K562 (cell line): ENCODE measurements around the gene SELENOW. TPM values are rescaled to one million over a fixed set of nuclear protein-coding genes. Genes with fewer than 3 reads are reported as not detected.

Source experiments
- ASH1L ChIP-seq: fragments of 450-650 bp; IDR thresholded peaks from 2 replicates; pipeline ENCODE4 v1.6.1; 2018; ENCODE audit warnings: borderline replicate concordance, mild to moderate bottlenecking, low read depth; ENCODE audit not compliant: partially characterized antibody
- CC2D1A ChIP-seq: fragments of 450-650 bp; IDR thresholded peaks from 2 replicates; pipeline ENCODE4 v1.6.1; 2017; ENCODE audit warnings: mild to moderate bottlenecking
- ELF4 ChIP-seq: fragments of 450-650 bp; formaldehyde crosslinking; IDR thresholded peaks from 2 replicates; pipeline ENCODE4 v1.4.0; 2022; ENCODE audit warnings: missing genetic modification characterization
- HNRNPLL ChIP-seq: fragments of 200-400 bp; formaldehyde crosslinking; IDR thresholded peaks from 2 replicates; pipeline ENCODE4 v1.6.1; 2017; ENCODE audit warnings: low read length, low read depth, mild to moderate bottlenecking; ENCODE audit not compliant: poor library complexity, severe bottlenecking
- ILF3 ChIP-seq: fragments of 450-650 bp; IDR thresholded peaks from 2 replicates; pipeline ENCODE4 v1.6.1; 2018; ENCODE audit warnings: antibody characterized with exemption, mild to moderate bottlenecking, moderate library complexity, borderline replicate concordance
- KLF13 ChIP-seq: fragments of 450-650 bp; IDR thresholded peaks from 2 replicates; pipeline ENCODE4 v1.6.1; 2016; ENCODE audit warnings: missing genetic modification characterization, low read depth, mild to moderate bottlenecking, missing compliant biosample characterization, moderate library complexity, borderline replicate concordance
- MEIS2 ChIP-seq: fragments of 450-650 bp; IDR thresholded peaks from 2 replicates; pipeline ENCODE4 v1.6.1; 2014; ENCODE audit warnings: mild to moderate bottlenecking; ENCODE audit not compliant: partially characterized antibody
- RBM17 ChIP-seq: fragments of 200-400 bp; formaldehyde crosslinking; IDR thresholded peaks from 2 replicates; pipeline ENCODE4 v1.6.1; 2017; ENCODE audit warnings: low read depth, mild to moderate bottlenecking, low read length, borderline replicate concordance
- SREBF1 ChIP-seq: fragments of 150-350 bp; IDR thresholded peaks from 2 replicates; pipeline ENCODE4 v1.6.1; 2014; ENCODE audit warnings: antibody characterized with exemption, low read depth, low read length, borderline replicate concordance
- THAP7 ChIP-seq: fragments of 250-450 bp; sonication (Bioruptor Pico); IDR thresholded peaks from 2 replicates; pipeline ENCODE4 v1.5.0; 2021
- ZNF140 ChIP-seq: fragments of 250-450 bp; sonication (Bioruptor Pico); IDR thresholded peaks from 2 replicates; pipeline ENCODE4 v1.8.0; 2021; ENCODE audit warnings: moderate library complexity, mild to moderate bottlenecking, inconsistent platforms
- polyA plus RNA-seq, 8 experiments: library from polyadenylated mRNA; depleted of rRNA in 4 of 8; stranded (reverse) in 5 of 8; unstranded in 3 of 8; fragments of >200 nt; fragmentation: Nextera tagmentation in 2 of 8; fragmentation: Illumina TruSeq in 1 of 8; extraction: Ambion mirVana in 2 of 8; extraction: Trizol in 1 of 8; gene quantifications; 2 replicates each; pipeline versions ENCODE4 v1.2.1 to v1.2.3, GENCODE V29; 2011 to 2014; ENCODE audit warnings: inconsistent platforms in 1 of 8, missing spikeins in 1 of 8
- total RNA-seq, 7 experiments: library from RNA; depleted of rRNA in 6 of 7; stranded (reverse); fragments of >200 nt in 6 of 7; fragmentation: Illumina TruSeq in 2 of 7; extraction: Trizol in 2 of 7; gene quantifications; 2 replicates each; pipeline versions ENCODE4 v1.2.1 to v1.2.3, GENCODE V29; 2011 to 2021; ENCODE audit warnings: low replicate concordance in 1 of 7
- TF ChIP-seq, protein P1 (sequence below): fragments of 450-650 bp; IDR thresholded peaks from 2 replicates; pipeline ENCODE4 v1.6.1; 2018; ENCODE audit not compliant: partially characterized antibody
- TF ChIP-seq, protein P2 (sequence below): fragments of 450-650 bp; conservative IDR thresholded peaks from 2 replicates; pipeline ENCODE4 v1.6.1; 2016; ENCODE audit warnings: missing genetic modification characterization, low read depth, mild to moderate bottlenecking, missing compliant biosample characterization, moderate library complexity
- TF ChIP-seq, protein P3 (sequence below): fragments of 450-650 bp; IDR thresholded peaks from 2 replicates; pipeline ENCODE4 v1.6.1; 2014; ENCODE audit warnings: low read depth, mild to moderate bottlenecking, moderate library complexity, borderline replicate concordance
- TF ChIP-seq, protein P4 (sequence below): fragments of 250-450 bp; sonication (Bioruptor Pico); IDR thresholded peaks from 2 replicates; pipeline ENCODE4 v1.8.0; 2021; ENCODE audit warnings: moderate library complexity, mild to moderate bottlenecking, inconsistent platforms

SELENOW gene
- total and polyA plus RNA-seq, 9 of the 15 experiments (the other 6 are each of a cell fraction or from before 2014, with no cell fraction given) = 91.9 to 279 (median 156) TPM

GRCh38 chr19:47778049-47778953 is at the start of gene SELENOW (continued):
- TF ChIP-seq KLF13 (tag) (peak; percentile 99), THAP7 (no peak), ASH1L (peak; percentile 86), SREBF1 (peak; percentile 77), ELF4 (CRISPR knock-in tag) (peak; percentile 45), CC2D1A (no peak; the same call in 1 of the 2 replicates), HNRNPLL (peak; percentile 64), MEIS2 (peak; percentile 96), ZNF140 (CRISPR knock-in tag) (no peak), RBM17 (no peak), ILF3 (no peak)
- TF ChIP-seq, protein P1, sequence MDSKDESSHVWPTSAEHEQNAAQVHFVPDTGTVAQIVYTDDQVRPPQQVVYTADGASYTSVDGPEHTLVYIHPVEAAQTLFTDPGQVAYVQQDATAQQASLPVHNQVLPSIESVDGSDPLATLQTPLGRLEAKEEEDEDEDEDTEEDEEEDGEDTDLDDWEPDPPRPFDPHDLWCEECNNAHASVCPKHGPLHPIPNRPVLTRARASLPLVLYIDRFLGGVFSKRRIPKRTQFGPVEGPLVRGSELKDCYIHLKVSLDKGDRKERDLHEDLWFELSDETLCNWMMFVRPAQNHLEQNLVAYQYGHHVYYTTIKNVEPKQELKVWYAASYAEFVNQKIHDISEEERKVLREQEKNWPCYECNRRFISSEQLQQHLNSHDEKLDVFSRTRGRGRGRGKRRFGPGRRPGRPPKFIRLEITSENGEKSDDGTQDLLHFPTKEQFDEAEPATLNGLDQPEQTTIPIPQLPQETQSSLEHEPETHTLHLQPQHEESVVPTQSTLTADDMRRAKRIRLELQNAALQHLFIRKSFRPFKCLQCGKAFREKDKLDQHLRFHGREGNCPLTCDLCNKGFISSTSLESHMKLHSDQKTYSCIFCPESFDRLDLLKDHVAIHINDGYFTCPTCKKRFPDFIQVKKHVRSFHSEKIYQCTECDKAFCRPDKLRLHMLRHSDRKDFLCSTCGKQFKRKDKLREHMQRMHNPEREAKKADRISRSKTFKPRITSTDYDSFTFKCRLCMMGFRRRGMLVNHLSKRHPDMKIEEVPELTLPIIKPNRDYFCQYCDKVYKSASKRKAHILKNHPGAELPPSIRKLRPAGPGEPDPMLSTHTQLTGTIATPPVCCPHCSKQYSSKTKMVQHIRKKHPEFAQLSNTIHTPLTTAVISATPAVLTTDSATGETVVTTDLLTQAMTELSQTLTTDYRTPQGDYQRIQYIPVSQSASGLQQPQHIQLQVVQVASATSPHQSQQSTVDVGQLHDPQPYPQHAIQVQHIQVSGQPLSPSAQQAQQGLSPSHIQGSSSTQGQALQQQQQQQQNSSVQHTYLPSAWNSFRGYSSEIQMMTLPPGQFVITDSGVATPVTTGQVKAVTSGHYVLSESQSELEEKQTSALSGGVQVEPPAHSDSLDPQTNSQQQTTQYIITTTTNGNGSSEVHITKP = peak; percentile 100
- TF ChIP-seq, protein P2, sequence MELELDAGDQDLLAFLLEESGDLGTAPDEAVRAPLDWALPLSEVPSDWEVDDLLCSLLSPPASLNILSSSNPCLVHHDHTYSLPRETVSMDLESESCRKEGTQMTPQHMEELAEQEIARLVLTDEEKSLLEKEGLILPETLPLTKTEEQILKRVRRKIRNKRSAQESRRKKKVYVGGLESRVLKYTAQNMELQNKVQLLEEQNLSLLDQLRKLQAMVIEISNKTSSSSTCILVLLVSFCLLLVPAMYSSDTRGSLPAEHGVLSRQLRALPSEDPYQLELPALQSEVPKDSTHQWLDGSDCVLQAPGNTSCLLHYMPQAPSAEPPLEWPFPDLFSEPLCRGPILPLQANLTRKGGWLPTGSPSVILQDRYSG (tag) = no peak
- TF ChIP-seq, protein P3, sequence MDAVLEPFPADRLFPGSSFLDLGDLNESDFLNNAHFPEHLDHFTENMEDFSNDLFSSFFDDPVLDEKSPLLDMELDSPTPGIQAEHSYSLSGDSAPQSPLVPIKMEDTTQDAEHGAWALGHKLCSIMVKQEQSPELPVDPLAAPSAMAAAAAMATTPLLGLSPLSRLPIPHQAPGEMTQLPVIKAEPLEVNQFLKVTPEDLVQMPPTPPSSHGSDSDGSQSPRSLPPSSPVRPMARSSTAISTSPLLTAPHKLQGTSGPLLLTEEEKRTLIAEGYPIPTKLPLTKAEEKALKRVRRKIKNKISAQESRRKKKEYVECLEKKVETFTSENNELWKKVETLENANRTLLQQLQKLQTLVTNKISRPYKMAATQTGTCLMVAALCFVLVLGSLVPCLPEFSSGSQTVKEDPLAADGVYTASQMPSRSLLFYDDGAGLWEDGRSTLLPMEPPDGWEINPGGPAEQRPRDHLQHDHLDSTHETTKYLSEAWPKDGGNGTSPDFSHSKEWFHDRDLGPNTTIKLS = 0 out of 2 replicates have a peak, but pooled peaks have one; percentile 45
- TF ChIP-seq, protein P4, sequence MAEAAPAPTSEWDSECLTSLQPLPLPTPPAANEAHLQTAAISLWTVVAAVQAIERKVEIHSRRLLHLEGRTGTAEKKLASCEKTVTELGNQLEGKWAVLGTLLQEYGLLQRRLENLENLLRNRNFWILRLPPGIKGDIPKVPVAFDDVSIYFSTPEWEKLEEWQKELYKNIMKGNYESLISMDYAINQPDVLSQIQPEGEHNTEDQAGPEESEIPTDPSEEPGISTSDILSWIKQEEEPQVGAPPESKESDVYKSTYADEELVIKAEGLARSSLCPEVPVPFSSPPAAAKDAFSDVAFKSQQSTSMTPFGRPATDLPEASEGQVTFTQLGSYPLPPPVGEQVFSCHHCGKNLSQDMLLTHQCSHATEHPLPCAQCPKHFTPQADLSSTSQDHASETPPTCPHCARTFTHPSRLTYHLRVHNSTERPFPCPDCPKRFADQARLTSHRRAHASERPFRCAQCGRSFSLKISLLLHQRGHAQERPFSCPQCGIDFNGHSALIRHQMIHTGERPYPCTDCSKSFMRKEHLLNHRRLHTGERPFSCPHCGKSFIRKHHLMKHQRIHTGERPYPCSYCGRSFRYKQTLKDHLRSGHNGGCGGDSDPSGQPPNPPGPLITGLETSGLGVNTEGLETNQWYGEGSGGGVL (CRISPR knock-in tag) = no peak
